Stimulated activated CD8-positive, alpha-beta memory T cell treated with anti-CD3 and anti-CD28 coated beads, Interleukin-4, amount 100 ng/mL, for 24 hours (primary cell): ENCODE measurements around the gene MMP28.

Experiments used
- DNase-seq: peaks from one replicate; pipeline ENCODE4 v3.0.0-alpha.2; 2020; ENCODE audit warnings: low read depth

MMP28 gene

GRCh38 chr17:35725058-35725457 lies 70.4 kb downstream of the MMP28 start:
- DNase-seq, result no peak

- DNase-seq, result no peak
Observed at GRCh38 chr17:35723735-35724134, 71.7 kb downstream of the MMP28 start.

GRCh38 chr17:35717475-35717874 lies 78.0 kb downstream of the MMP28 start:
- no peak for DNase-seq

GRCh38 chr17:35716897-35717465 lies 78.5 kb downstream of the MMP28 start:
- no peak for DNase-seq

GRCh38 chr17:35716173-35716572 lies 79.3 kb downstream of the MMP28 start:
- no peak for DNase-seq
